OCI-LY1 (cell line): ENCODE measurements around the gene FAM117A.
"Not testable (repeated sequence)": the region's sequence is repeated elsewhere in the genome, so short reads cannot be mapped to it uniquely, and the experiment has no call there.

Experiments
- H2AFZ ChIP-seq: fragments of 200-600 bp; sonication (generic), shearing (Covaris generic); 2 replicates; pipeline ENCODE4 v1.6.0; 2014; ENCODE audit warnings: antibody characterized with exemption, mild to moderate bottlenecking, low read length
- H3F3A ChIP-seq: fragments of 200-600 bp; sonication (generic), shearing (Covaris generic); 2 replicates; pipeline ENCODE4 v1.6.0; 2014; ENCODE audit warnings: mild to moderate bottlenecking, antibody characterized with exemption, low read length, moderate library complexity; ENCODE audit not compliant: insufficient read depth
- H3K27ac ChIP-seq: fragments of 200-600 bp; sonication (generic); 2 replicates; pipeline ENCODE4 v1.5.1; 2014; ENCODE audit warnings: low read length, mixed run types, mild to moderate bottlenecking, low read depth; ENCODE audit not compliant: poor library complexity, severe bottlenecking
- H3K27me3 ChIP-seq: fragments of 200-600 bp; sonication (generic); 2 replicates; pipeline ENCODE4 v1.6.0; 2014; ENCODE audit warnings: antibody characterized with exemption, mild to moderate bottlenecking, low read length, moderate library complexity; ENCODE audit not compliant: insufficient read depth
- H3K36me3 ChIP-seq: fragments of 200-600 bp; sonication (generic); 2 replicates; pipeline ENCODE4 v1.6.1; 2014; ENCODE audit warnings: mild to moderate bottlenecking, antibody characterized with exemption, low read length, moderate library complexity, mixed read lengths; ENCODE audit not compliant: insufficient read depth
- H3K4me1 ChIP-seq: fragments of 200-600 bp; sonication (generic); 2 replicates; pipeline ENCODE4 v1.5.1; 2014; ENCODE audit warnings: mild to moderate bottlenecking, low read length, moderate library complexity; ENCODE audit not compliant: insufficient read depth, severe bottlenecking
- H3K4me2 ChIP-seq: fragments of 200-600 bp; sonication (generic), shearing (Covaris generic); 2 replicates; pipeline ENCODE4 v1.6.1; 2014; ENCODE audit warnings: low read length
- H3K4me3 ChIP-seq: fragments of 200-600 bp; sonication (generic); 2 replicates; pipeline ENCODE4 v1.5.1; 2014; ENCODE audit warnings: low read length, low read depth, mild to moderate bottlenecking, mixed read lengths; ENCODE audit not compliant: poor library complexity, severe bottlenecking
- H3K79me2 ChIP-seq: fragments of 200-600 bp; shearing (Covaris generic); 2 replicates; pipeline ENCODE4 v1.6.1; 2016; ENCODE audit warnings: mixed run types, low read length, mixed read lengths; ENCODE audit not compliant: insufficient read depth
- H3K9ac ChIP-seq: fragments of 200-600 bp; sonication (generic), shearing (Covaris generic); 2 replicates; pipeline ENCODE4 v1.6.1; 2014; ENCODE audit warnings: mild to moderate bottlenecking, low read length, mixed read lengths
- H3K9me2 ChIP-seq: fragments of 200-600 bp; sonication (generic), shearing (Covaris generic); 2 replicates; pipeline ENCODE4 v1.6.1; 2014; ENCODE audit warnings: low read depth, mild to moderate bottlenecking, low read length, mixed read lengths
- H3K9me3 ChIP-seq: fragments of 200-600 bp; shearing (Covaris generic); 2 replicates; pipeline ENCODE4 v1.6.1; 2014; ENCODE audit warnings: low read length, mixed read lengths
- H4K20me1 ChIP-seq: fragments of 200-600 bp; sonication (generic), shearing (Covaris generic); 2 replicates; pipeline ENCODE4 v1.6.0; 2016; ENCODE audit warnings: mild to moderate bottlenecking, low read length; ENCODE audit not compliant: insufficient read depth
- CTCF ChIP-seq: fragments of 200-600 bp; sonication (generic), shearing (Covaris generic); IDR thresholded peaks from 2 replicates; pipeline ENCODE4 v1.5.1; 2017; ENCODE audit warnings: mild to moderate bottlenecking, antibody characterized with exemption, low read length, moderate library complexity, mixed read lengths
- EZH2 ChIP-seq: fragments of 200-600 bp; sonication (generic), shearing (Covaris generic); IDR thresholded peaks from 2 replicates; pipeline ENCODE4 v1.8.0; 2017; ENCODE audit warnings: borderline replicate concordance, mixed run types, mild to moderate bottlenecking, antibody characterized with exemption, low read length, moderate library complexity, mixed read lengths

Gene FAM117A

GRCh38 chr17:49727380-49727779 lies 36.6 kb downstream of the FAM117A start:
- no peak for TF ChIP-seq EZH2
- TF ChIP-seq CTCF = no peak
- H4K20me1 ChIP-seq = no peaks in the 10 kb centered on the region

GRCh38 chr17:49725452-49726130 lies 38.3 kb downstream of the FAM117A start:
- no peak overlapping the region for H3K27ac ChIP-seq
- TF ChIP-seq EZH2 (no peak), CTCF (no peak)
- H3K4me2 ChIP-seq = no peak overlapping the region
- no peak overlapping the region for H3K4me3 ChIP-seq
- no peaks in the 10 kb centered on the region for H3K9me2 ChIP-seq
- H3K79me2 ChIP-seq = 0 out of 2 replicates have a peak, but pooled peaks cover 8% of the 10 kb centered on the region
- no peaks in the 10 kb centered on the region for H3K9me3 ChIP-seq
- peaks cover 20% of the 10 kb centered on the region for H3K4me1 ChIP-seq
- H3K36me3 ChIP-seq = peaks cover 95% of the 10 kb centered on the region
- H2AFZ ChIP-seq = no peak overlapping the region
- no peaks in the 10 kb centered on the region for H3F3A ChIP-seq
- H3K9ac ChIP-seq = no peak overlapping the region
- no peaks in the 10 kb centered on the region for H4K20me1 ChIP-seq
- no peaks in the 10 kb centered on the region for H3K27me3 ChIP-seq

More at GRCh38 chr17:49727380-49727779, 36.6 kb downstream of the FAM117A start:
- Histone ChIP-seq H3K79me2 (0 out of 2 replicates have a peak, but pooled peaks cover 8% of the 10 kb centered on the region), H3K4me1 (peaks cover 20% of the 10 kb centered on the region), H2AFZ (no peak overlapping the region), H3K9ac (no peak overlapping the region), H3K27ac (no peak overlapping the region), H3F3A (no peaks in the 10 kb centered on the region), H3K9me3 (no peaks in the 10 kb centered on the region), H3K36me3 (peaks cover 93% of the 10 kb centered on the region), H3K27me3 (no peaks in the 10 kb centered on the region), H3K4me3 (no peak overlapping the region), H3K4me2 (no peak overlapping the region), H3K9me2 (no peaks in the 10 kb centered on the region)

- H3K4me3 ChIP-seq, H3K79me2 ChIP-seq, H3K9ac ChIP-seq, H3K4me2 ChIP-seq, H4K20me1 ChIP-seq, H3K27me3 ChIP-seq, H2AFZ ChIP-seq, H3K9me2 ChIP-seq, H3K27ac ChIP-seq, H3K9me3 ChIP-seq, H3F3A ChIP-seq: not testable (repeated sequence)
- Histone ChIP-seq H3K36me3 (peaks cover 95% of the 10 kb centered on the region), H3K4me1 (peaks cover 20% of the 10 kb centered on the region)
Observed at GRCh38 chr17:49724552-49724951, 39.4 kb downstream of the FAM117A start.

- H3K9me2 ChIP-seq = no peaks in the 10 kb centered on the region
- H3K4me3 ChIP-seq = no peak overlapping the region
- peak overlapping the region; percentile 16; the same call in 1 of the 2 replicates for H3K9ac ChIP-seq
- H3K36me3 ChIP-seq = peaks cover 96% of the 10 kb centered on the region
- H3K27ac ChIP-seq = peak overlapping the region; percentile 54
- peaks cover 20% of the 10 kb centered on the region for H3K4me1 ChIP-seq
- no peak overlapping the region for H2AFZ ChIP-seq
- 0 out of 2 replicates have a peak overlapping the region, but pooled peaks have one; percentile 5 for H3K4me2 ChIP-seq
- TF ChIP-seq CTCF (no peak), EZH2 (no peak)
- no peaks in the 10 kb centered on the region for H3K9me3 ChIP-seq
- H4K20me1 ChIP-seq = no peaks in the 10 kb centered on the region
- H3F3A ChIP-seq = no peaks in the 10 kb centered on the region
- no peaks in the 10 kb centered on the region for H3K27me3 ChIP-seq
- H3K79me2 ChIP-seq = no peaks in the 10 kb centered on the region
Observed at GRCh38 chr17:49723423-49723822, 40.5 kb downstream of the FAM117A start.
